GM18508 (cell line): ENCODE results near the gene ZNF160.

Experiments
- ATAC-seq: cut with Tn5 transposase; IDR thresholded peaks from one replicate; pipeline ENCODE4 v1.9.1; 2021; ENCODE audit warnings: moderate number of reproducible peaks; ENCODE audit not compliant: insufficient read depth, unreplicated experiment

Gene ZNF160

GRCh38 chr19:53094754-53095575, 8.3 kb downstream of the ZNF160 start:
- no peak for ATAC-seq

GRCh38 chr19:53092723-53093122, 10.5 kb downstream of the ZNF160 start:
- no peak for ATAC-seq

DNA sequence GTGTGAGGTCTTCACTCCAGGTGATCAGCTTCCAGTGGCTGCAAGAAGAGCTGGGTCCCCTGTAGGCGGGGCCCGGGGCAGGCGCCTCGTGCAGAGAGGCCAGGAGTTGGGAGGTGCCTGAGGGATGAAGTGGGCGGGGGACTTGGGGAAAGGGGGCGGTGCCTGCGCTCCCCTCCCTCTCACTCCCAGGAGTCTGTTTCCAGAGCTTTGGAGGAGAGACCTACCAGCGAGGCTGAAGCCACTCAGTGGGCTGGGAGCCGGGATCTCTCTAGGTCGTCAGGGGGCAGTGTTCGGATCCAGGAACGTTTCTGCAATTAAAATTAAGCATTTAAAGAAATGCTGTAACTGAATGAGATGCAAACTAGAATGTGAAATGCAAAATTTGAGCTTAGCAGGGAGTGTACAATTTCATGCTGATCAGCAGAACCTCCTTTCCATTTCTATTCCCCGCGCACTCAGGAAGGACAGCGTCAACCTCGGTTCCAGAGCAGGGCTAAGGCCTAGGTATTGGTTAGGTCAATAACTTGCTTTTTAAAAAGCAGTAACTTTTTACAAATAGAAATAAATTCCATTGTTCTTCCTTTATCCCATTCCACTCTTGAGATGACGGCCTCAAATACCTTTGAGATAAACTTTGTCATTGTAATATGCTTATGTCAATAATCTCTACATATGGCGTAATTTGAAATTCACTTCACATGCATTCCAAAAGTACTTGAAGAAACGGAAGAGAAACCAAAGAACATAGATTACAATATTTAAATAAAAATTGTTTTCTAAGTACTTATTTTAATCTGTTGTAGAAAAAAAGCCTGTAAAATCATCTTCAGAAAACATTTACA, 11.6 kb downstream of the ZNF160 start:
- ATAC-seq: no peak

DNA sequence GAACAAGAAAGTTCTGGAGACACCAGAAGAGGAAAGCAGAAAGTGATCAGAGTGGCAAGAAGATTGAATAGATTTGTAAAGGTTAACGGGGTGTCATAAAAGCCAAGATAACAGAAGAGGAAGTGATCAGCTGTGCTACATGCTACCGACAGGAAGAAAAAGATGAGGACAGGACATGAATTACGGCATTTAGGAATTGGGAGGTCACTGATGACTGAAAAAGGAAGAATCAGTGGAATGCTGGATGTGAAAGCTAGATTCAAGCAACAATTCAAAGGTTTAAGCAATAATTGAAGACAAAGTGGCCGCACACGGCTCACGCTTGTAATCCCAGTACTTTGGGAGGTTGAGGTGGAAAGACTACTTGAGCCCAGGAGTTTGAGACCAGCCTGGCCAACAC, 15.1 kb downstream of the ZNF160 start:
- no peak for ATAC-seq

GRCh38 chr19:53086949-53087348, 16.3 kb downstream of the ZNF160 start:
- ATAC-seq: no peak

DNA sequence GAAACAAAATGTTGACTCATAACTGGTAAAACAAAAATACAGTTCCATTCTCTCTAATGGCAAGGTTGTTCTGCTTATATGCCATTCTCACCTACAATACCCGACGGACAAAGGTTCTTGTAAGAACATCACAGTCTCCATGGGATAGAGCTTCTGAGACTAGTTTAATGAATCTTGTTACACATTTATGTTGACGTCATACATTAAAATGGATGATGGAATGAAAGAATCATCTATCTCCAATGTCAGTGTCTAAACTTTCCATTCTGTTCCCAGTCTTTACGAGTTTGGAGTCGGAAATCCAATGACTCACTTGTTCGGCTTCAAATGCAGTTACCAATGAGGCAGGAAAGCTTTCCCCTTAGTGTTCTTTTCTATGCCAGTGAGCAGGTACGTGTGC, 17.7 kb downstream of the ZNF160 start:
- no peak for ATAC-seq

DNA sequence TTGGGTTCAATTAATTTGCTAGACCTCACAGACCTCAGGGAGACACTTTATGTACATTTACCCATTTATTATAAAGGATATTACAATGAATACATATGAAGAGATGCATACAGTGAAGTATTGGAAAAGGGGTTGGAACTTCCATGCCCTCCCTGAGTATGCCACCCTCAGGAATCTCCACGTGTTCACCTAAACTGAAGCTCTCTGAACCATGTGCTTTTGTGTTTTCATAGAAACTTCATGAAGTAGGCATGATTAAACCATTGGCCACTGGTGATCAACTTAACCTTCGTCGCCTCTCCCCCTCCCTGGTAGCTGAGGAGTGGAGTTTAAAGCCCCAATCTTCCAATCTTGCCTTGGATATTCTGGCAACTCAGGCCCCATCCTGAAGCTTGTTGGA, 20.3 kb downstream of the ZNF160 start:
- ATAC-seq: no peak

GRCh38 chr19:53079313-53079924, 23.8 kb downstream of the ZNF160 start:
- no peak for ATAC-seq

GRCh38 chr19:53078668-53079067, 24.6 kb downstream of the ZNF160 start:
- no peak for ATAC-seq

DNA sequence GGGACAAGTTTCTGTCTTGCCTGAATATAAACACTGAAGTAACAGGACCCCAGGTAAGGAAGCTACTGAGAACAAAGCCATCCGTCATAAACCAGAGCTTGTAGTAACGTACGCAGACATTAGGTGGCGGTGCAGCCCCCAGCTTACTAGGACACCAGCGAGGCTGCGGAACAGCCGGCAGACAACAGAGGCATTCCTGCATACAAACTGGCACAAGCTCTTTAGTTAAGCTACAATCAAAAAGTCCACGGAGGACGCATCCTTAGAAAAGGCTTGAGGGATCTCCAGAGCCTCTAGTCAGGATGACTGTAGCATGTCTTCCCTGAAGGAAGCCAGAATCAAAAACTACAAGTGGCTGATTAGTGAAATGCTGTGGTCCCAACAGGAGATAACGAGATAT, 26.2 kb downstream of the ZNF160 start:
- ATAC-seq: no peak

DNA sequence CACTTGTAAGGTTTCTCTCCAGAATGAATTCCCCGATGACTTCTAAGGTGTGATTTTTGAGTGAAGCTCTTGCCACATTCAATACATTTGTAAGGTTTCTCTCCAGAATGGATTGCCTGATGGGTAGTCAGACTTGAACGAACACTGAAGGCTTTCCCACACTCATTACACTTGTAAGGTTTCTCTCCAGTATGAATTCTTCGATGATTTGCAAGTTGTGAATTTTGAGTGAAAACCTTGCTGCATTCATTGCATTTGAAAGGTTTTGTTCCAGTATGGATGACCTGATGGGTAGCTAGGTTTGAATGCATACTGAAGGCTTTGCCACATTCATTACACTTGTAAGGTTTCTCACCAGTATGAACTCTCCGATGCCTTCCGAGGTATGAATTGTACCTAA, 34.4 kb downstream of the ZNF160 start:
- no peak for ATAC-seq

DNA sequence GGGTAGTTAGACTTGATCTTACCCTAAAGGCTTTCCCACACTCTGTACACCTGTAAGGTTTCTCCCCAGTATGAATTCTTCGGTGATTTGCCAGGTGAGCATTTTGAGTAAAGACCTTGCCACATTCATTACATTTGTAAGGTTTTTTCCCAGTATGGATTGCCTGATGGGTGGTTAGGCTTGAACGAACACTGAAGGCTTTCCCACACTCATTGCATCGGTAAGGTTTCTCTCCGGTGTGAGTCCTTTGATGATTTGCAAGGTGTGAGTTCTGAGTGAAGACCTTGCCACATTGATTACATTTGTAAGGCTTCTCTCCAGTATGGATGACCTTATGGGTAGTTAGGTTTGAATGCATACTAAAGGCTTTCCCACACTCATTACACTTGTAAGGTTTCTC, 35.0 kb downstream of the ZNF160 start:
- ATAC-seq: no peak

GRCh38 chr19:53057904-53058580, 45.2 kb downstream of the ZNF160 start:
- no peak for ATAC-seq

DNA sequence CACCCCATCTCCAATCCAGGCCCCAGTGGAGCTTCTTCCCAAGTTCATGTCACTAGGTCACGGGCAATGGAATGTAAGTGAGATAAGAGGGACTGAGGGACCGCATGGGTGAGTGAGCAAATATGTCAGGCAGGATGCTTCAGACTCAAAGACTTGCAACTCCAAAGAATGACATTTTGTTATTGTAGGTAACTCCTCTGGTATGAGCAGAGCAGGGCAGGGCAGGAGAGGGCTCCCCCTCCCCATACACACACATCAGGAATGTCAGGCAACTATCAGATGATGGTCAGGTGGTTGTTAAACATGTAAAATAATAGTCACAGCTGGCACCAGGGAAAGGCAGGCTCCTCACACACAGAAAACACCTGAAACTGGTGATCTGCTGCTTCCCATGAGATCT, 48.1 kb downstream of the ZNF160 start:
- no peak for ATAC-seq

GRCh38 chr19:53047379-53047778, 55.8 kb downstream of the ZNF160 start:
- ATAC-seq: no peak

- ATAC-seq: no peak
These were observed 57.7 kb downstream of the ZNF160 start for GRCh38 chr19:53045536-53045935.

DNA sequence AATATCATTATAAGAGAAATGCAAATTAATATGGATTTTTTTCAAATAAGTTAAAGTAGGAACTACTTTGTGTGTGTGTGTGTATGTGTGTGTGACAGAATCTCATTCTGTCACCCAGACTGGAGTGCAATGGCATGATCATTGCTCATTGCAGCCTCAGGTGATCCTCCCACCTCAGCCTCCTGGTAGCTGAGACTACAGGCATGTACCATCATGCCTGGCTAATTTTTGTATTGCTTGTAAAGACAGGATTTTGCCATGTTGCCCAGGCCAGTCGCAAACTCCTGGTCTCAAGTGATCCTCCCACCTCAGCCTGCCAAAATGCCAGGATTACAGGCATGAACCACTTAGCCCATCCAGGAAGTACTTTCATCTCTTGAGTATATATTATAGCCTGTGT, 61.9 kb downstream of the ZNF160 start:
- ATAC-seq: no peak

- no peak for ATAC-seq
These were observed 65.8 kb downstream of the ZNF160 start for GRCh38 chr19:53037101-53038097.

DNA sequence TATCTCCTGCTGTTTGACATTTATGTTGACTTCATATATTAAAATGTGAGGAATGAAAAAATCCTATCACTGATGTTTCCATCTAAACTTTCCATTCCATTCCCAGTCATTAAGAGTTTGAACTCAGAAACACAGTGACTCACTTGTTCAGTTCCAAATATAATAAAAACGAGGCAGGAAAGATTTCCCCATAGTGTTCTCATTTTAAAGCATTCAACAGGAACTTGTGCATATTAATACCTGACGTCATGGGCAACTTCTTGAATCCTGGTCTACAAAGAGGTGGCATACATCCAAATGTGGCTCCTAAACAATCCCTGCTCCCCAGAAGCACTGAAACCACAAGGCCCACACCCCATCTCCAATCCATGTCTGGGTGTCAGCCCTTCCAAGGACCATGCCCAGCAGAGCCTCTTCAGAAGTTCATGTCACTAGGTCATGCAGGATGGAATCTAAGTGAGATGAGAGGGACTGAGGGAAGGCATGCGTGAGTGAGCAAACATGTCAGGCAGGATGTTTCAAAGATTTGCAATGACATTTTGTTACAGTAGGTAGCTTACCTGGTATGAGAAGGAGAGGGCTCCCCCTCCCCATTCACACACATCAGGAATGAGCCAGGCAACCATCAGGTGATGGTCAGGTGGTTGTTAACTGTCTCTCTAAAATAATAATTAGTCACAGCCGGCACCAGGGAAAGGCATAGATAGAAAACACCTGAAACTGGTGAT, 68.1 kb downstream of the ZNF160 start:
- no peak for ATAC-seq
